GM12892 (cell line): ENCODE data around the gene DPAGT1.

ENCODE experiments used
- POLR2A ChIP-seq: IDR thresholded peaks from 2 replicates; pipeline ENCODE4 v1.6.1; 2011; ENCODE audit warnings: low read depth, low read length, control low read depth
- TAF1 ChIP-seq: IDR thresholded peaks from 2 replicates; pipeline ENCODE4 v1.6.1; 2011; ENCODE audit warnings: low read depth, mild to moderate bottlenecking, control low read depth, low read length, borderline replicate concordance

- TF ChIP-seq POLR2A, result no peak
- TF ChIP-seq TAF1, result no peak
These were observed 16.2 kb downstream of the DPAGT1 start for GRCh38 chr11:119085437-119085847.
